GM23248 (cell line): ENCODE results near the gene ARHGAP19. TPM values are rescaled to one million over a fixed set of nuclear protein-coding genes. Genes with fewer than 3 reads are reported as not detected.

Experiments
- DNase-seq: peaks from one replicate; pipeline ENCODE4 v3.0.0-alpha.2; 2015
- H2AFZ ChIP-seq: fragments of 200-600 bp; sonication (generic); 2 replicates; pipeline ENCODE4 v1.6.1; 2016; ENCODE audit warnings: antibody characterized with exemption
- H3F3A ChIP-seq: fragments of 200-600 bp; sonication (generic); 2 replicates; pipeline ENCODE4 v1.6.1; 2016; ENCODE audit warnings: mild to moderate bottlenecking, antibody characterized with exemption, mixed run types; ENCODE audit not compliant: insufficient read depth
- H3K27ac ChIP-seq: fragments of 200-600 bp; sonication (generic); 2 replicates; pipeline ENCODE4 v1.5.1; 2016; ENCODE audit warnings: mild to moderate bottlenecking
- H3K27me3 ChIP-seq: fragments of 200-600 bp; sonication (generic); replicated peaks from 2 replicates; pipeline ENCODE4 v1.6.1; 2016; ENCODE audit warnings: mild to moderate bottlenecking; ENCODE audit not compliant: insufficient read depth
- H3K36me3 ChIP-seq: fragments of 200-600 bp; sonication (generic); 2 replicates; pipeline ENCODE4 v1.6.1; 2016; ENCODE audit warnings: low read depth, mild to moderate bottlenecking
- H3K4me1 ChIP-seq: fragments of 200-600 bp; sonication (generic); 2 replicates; pipeline ENCODE4 v1.6.1; 2016; ENCODE audit warnings: mild to moderate bottlenecking; ENCODE audit not compliant: insufficient read depth
- H3K4me2 ChIP-seq: fragments of 200-600 bp; sonication (generic); one replicate; pipeline ENCODE4 v1.6.1; 2016; ENCODE audit warnings: mild to moderate bottlenecking; ENCODE audit not compliant: unreplicated experiment
- H3K4me3 ChIP-seq: fragments of 200-600 bp; sonication (generic); 2 replicates; pipeline ENCODE4 v1.5.1; 2016; ENCODE audit warnings: mild to moderate bottlenecking
- H3K79me2 ChIP-seq: fragments of 200-600 bp; sonication (generic); 2 replicates; pipeline ENCODE4 v1.6.1; 2016; ENCODE audit warnings: mild to moderate bottlenecking; ENCODE audit not compliant: insufficient read depth
- H3K9ac ChIP-seq: fragments of 200-600 bp; sonication (generic); 2 replicates; pipeline ENCODE4 v1.6.1; 2016; ENCODE audit warnings: mild to moderate bottlenecking
- H3K9me2 ChIP-seq: fragments of 200-600 bp; sonication (generic); 2 replicates; pipeline ENCODE4 v1.6.1; 2016; ENCODE audit warnings: mixed run types, mild to moderate bottlenecking, moderate library complexity; ENCODE audit not compliant: insufficient read depth
- H3K9me3 ChIP-seq: fragments of 200-600 bp; sonication (generic); one replicate; pipeline ENCODE4 v1.6.1; 2017; ENCODE audit warnings: low read depth
- H4K20me1 ChIP-seq: fragments of 200-600 bp; sonication (generic); 2 replicates; pipeline ENCODE4 v1.6.0; 2016; ENCODE audit not compliant: insufficient read depth
- EZH2 ChIP-seq: fragments of 200-600 bp; sonication (generic); IDR thresholded peaks from 2 replicates; pipeline ENCODE4 v1.6.1; 2018; ENCODE audit warnings: antibody characterized with exemption, mild to moderate bottlenecking; ENCODE audit not compliant: insufficient read depth, poor library complexity, severe bottlenecking
- EZH2phosphoT487 ChIP-seq: fragments of 200-600 bp; sonication (generic); IDR thresholded peaks from 2 replicates; pipeline ENCODE4 v1.6.1; 2018; ENCODE audit warnings: antibody characterized with exemption, moderate library complexity, mild to moderate bottlenecking, low read depth; ENCODE audit not compliant: insufficient read depth
- WGBS, 2 experiments: methylation state at CpG; one replicate each; pipeline ENCODE4 v1.1.6; 2015 to 2017; ENCODE audit warnings: low lambda C conversion rate in 2 of 2, low coverage in 1 of 2; ENCODE audit errors: missing lambda C conversion rate in 2 of 2; 5-methylcytosine and 5-hydroxymethylcytosine counted together
- in situ Hi-C: fragments of 300-500 bp; cut with MboI; formaldehyde crosslinking; loops from 2 replicates; pipeline ENCODE4 v1.15.0; 2020
- polyA plus RNA-seq: library from polyadenylated mRNA; unstranded; fragments of >200 nt; fragmentation: Nextera tagmentation; extraction: Ambion mirVana; gene quantifications from 2 replicates; pipeline ENCODE4 v1.2.1, GENCODE V29; 2016
- total RNA-seq: library from RNA; depleted of rRNA; stranded (reverse); fragments of >200 nt; shearing (Covaris generic); gene quantifications from 2 replicates; pipeline ENCODE4 v1.2.3, GENCODE V29; 2014

The ARHGAP19 gene
- total and polyA plus RNA-seq, 2 experiments from 2014 or later = 1.9 to 5.0 TPM

DNA sequence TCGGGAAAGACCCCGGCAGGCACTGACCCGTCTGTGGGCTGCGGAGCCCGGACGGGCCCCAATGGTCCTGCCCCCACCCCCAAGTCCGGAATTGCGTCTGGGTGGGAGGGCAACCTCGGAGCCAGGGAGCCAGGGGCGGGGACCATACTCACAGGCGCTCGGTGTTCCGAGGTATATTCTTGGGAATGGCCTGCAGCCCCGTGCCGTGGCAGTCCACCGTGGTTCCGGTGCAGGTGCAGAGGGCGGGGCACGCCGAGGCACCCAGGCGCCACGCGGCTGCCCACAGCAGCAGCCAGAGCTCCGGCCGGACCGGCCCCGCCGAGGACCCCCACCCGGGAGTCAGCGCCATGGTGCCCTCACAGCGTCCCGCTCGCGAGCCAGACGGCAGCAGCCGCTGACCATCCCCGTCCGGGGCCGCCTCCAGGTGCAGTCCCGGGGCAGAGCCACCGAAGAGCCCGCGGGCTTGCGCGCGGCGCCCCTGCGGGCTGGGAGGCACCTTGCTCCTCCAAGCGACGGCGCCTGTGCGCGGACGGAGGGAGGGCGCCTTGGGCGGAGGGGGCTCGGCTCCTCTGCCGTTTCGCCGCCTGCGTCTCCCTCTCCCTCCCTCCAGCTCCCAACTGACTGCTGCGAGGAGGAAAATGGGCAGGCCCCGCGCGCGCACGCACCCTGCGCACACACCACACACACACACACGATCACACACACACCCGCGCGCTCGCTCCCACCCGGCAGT, 106.9 kb downstream of the ARHGAP19 start, which contains the start of gene SLIT1:
Gene SLIT1 (minus strand): TSS at position 634 of the 733 bp plus-strand sequence. CDS start 285 bp downstream, at position 349.
- Histone ChIP-seq H2AFZ (no peak within 1 kb of the TSS), H3K27ac (no peak within 1 kb of the TSS), H3K27me3 (peaks cover 41% of the 10 kb centered on the region), H4K20me1 (no peaks in the 10 kb centered on the region), H3K9me2 (no peaks in the 10 kb centered on the region), H3K36me3 (no peaks in the 10 kb centered on the region), H3K4me1 (no peaks in the 10 kb centered on the region), H3K4me2 (no peak within 1 kb of the TSS), H3K79me2 (no peaks in the 10 kb centered on the region), H3K9ac (no peak within 1 kb of the TSS), H3K9me3 (no peaks in the 10 kb centered on the region), H3F3A (no peaks in the 10 kb centered on the region), H3K4me3 (no peak within 1 kb of the TSS)
- no peak for TF ChIP-seq EZH2phosphoT487
- TF ChIP-seq EZH2 = no peak
- DNase-seq = no peak
- WGBS, 2 experiments = 4 to 7% methylated on average over 49 to 59 of the region's 74 CpGs
- in situ Hi-C loops = no loop called here

DNA sequence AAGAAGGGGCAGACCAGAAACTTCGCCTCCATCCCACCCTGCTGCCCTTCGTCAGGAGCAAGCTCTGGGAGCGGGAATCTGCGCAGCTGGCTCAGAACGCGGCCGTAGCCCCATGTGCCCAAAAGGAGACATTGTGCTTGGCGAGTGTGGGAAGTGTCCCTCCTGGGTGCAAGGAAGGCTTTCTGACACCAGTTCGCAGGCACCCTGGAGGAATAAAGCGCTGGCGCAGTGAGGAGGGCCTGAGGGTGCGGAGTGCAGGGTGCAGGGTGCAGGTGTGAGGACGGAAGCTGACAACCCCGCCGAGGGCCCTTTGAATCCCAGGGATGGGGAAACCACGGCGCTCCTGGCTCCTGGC, 107.5 kb downstream of the ARHGAP19 start:
- H4K20me1 ChIP-seq = no peaks in the 10 kb centered on the region
- no peaks in the 10 kb centered on the region for H3K9me3 ChIP-seq
- H3K27ac ChIP-seq = no peak overlapping the region
- in situ Hi-C loops = no loop called here
- H3K27me3 ChIP-seq = peaks cover 46% of the 10 kb centered on the region
- no peak for DNase-seq
- H3K36me3 ChIP-seq = no peaks in the 10 kb centered on the region
- TF ChIP-seq EZH2phosphoT487 = no peak
- no peak for TF ChIP-seq EZH2
- no peak overlapping the region for H2AFZ ChIP-seq
- H3K4me1 ChIP-seq = no peaks in the 10 kb centered on the region
- no peaks in the 10 kb centered on the region for H3K9me2 ChIP-seq
- no peak overlapping the region for H3K9ac ChIP-seq
- no peak overlapping the region for H3K4me2 ChIP-seq
- no peaks in the 10 kb centered on the region for H3K79me2 ChIP-seq
- no peaks in the 10 kb centered on the region for H3F3A ChIP-seq
- WGBS, 2 experiments = 55 to 63% methylated on average over 16 to 17 of the region's 17 CpGs
- H3K4me3 ChIP-seq = no peak overlapping the region

DNA sequence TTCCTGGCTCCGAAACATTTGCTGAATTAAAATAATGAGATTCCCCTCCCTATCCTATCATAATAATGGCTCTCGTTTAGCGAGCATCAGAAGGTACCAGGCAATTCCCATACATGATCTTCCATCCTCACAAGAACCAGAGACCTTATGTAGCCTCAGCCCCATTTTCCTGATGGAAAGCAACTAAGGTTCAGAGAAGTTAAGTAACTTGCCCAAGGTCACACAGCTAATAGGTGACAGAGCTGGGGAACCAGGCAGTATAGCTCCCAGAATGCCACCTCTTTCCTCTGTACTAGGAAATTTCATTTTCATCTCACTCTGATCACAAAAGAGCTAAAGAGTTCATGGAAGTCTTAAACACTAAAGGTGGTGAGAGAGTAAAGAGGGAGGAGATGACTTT, 109.1 kb downstream of the ARHGAP19 start:
- H3K36me3 ChIP-seq = no peaks in the 10 kb centered on the region
- no peak overlapping the region for H3K4me2 ChIP-seq
- H3K9me3 ChIP-seq = no peaks in the 10 kb centered on the region
- no peaks in the 10 kb centered on the region for H3K9me2 ChIP-seq
- no peak for TF ChIP-seq EZH2phosphoT487
- TF ChIP-seq EZH2 = no peak
- no peak overlapping the region for H2AFZ ChIP-seq
- H3K27me3 ChIP-seq = peaks cover 60% of the 10 kb centered on the region
- no peak overlapping the region for H3K9ac ChIP-seq
- no peak overlapping the region for H3K4me3 ChIP-seq
- H3K4me1 ChIP-seq = no peaks in the 10 kb centered on the region
- H3F3A ChIP-seq = no peaks in the 10 kb centered on the region
- 86 to 88% methylated on average over 3 of the region's 3 CpGs for WGBS, 2 experiments
- H3K79me2 ChIP-seq = no peaks in the 10 kb centered on the region
- DNase-seq = no peak
- in situ Hi-C loops = no loop called here
- H4K20me1 ChIP-seq = no peaks in the 10 kb centered on the region
- H3K27ac ChIP-seq = no peak overlapping the region

DNA sequence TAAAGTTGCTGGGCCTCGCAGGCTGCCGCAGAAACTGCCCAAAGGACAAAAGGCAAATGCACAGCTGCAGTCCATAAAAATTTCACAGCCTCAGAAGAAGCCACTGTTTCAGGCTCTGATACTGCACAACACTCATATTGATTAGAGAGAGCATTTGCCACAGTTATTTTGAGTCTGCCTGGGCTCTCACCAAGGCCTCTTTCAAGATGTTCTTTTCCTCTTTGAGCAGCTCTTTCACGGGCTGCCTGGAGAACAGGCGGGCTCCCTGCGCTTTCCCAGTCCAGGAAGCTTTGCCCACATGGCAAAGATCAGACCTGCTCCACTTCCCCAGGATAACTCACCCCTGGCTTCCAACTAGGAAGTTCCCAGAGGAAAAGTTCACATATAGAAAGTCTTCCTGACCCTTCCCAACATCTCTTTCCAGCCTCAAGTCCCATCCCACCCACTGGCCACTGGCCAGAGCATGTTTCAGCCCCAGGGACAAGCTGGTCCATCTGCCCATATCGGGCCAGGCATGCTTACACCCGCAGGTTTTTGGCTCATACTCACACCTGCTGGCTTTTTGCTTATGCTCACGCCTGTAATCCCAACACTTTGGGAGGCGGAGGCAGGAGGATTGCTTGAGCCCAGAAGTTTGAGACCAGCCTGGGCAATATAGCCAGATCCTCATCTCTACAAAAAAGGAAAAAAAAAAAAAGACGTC, 110.0 kb downstream of the ARHGAP19 start:
- WGBS, 2 experiments = 62 to 68% methylated on average over 10 of the region's 10 CpGs
- in situ Hi-C loops = no loop called here
- no peaks in the 10 kb centered on the region for H3K4me1 ChIP-seq
- H3K9ac ChIP-seq = no peak overlapping the region
- TF ChIP-seq EZH2 (no peak), EZH2phosphoT487 (no peak)
- H3K36me3 ChIP-seq = no peaks in the 10 kb centered on the region
- no peak overlapping the region for H3K4me2 ChIP-seq
- H3K79me2 ChIP-seq = no peaks in the 10 kb centered on the region
- H3K27me3 ChIP-seq = peaks cover 69% of the 10 kb centered on the region
- no peak overlapping the region for H3K27ac ChIP-seq
- DNase-seq = no peak
- no peak overlapping the region for H3K4me3 ChIP-seq
- no peaks in the 10 kb centered on the region for H4K20me1 ChIP-seq
- no peak overlapping the region for H2AFZ ChIP-seq
- H3K9me2 ChIP-seq = no peaks in the 10 kb centered on the region
- no peaks in the 10 kb centered on the region for H3K9me3 ChIP-seq
- no peaks in the 10 kb centered on the region for H3F3A ChIP-seq
